PC-3 (cell line): ENCODE measurements around the gene ASPRV1.

Experiments used
- EZH2 ChIP-seq: fragments of 300-600 bp; sonication (generic); IDR thresholded peaks from one replicate; pipeline ENCODE4 v1.6.1; 2017; ENCODE audit warnings: antibody characterized with exemption, mild to moderate bottlenecking, low read length; ENCODE audit not compliant: unreplicated experiment
- TF ChIP-seq, protein P1 (sequence below): fragments of 300-600 bp; sonication (generic); conservative IDR thresholded peaks from 2 replicates; pipeline ENCODE4 v1.5.1; 2017; ENCODE audit warnings: antibody characterized with exemption, low read depth, mild to moderate bottlenecking, low read length

DNA sequence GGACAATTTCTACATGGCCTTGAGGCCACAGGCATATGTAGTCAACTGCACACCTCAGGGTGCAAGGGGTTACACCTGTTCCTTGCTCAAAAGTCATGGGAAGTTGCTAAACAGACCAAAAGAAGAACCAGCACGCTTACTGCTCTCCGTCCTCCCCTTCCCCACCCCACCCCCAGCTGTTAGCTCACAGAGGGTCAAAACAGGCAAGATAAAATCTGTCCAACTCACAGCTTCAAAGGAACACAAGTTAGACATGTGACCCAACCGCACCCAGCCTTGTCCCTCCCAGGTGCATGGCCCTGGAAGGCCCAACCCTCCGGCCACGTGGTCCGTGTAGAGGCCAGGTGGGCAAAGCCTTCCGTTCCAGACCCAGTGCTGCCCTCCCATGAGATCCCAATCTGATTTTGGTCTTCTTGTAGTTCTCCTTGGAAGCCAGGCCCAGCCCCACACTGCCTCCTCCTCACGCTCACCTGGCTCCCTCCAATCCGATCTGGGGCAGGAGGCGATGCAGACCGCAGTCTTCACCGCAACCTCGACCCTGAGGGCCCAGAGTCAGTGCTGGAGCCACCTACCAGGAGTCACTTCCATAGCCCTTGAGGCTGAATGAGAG lies 14.5 kb upstream of the ASPRV1 start:
- TF ChIP-seq, protein P1, sequence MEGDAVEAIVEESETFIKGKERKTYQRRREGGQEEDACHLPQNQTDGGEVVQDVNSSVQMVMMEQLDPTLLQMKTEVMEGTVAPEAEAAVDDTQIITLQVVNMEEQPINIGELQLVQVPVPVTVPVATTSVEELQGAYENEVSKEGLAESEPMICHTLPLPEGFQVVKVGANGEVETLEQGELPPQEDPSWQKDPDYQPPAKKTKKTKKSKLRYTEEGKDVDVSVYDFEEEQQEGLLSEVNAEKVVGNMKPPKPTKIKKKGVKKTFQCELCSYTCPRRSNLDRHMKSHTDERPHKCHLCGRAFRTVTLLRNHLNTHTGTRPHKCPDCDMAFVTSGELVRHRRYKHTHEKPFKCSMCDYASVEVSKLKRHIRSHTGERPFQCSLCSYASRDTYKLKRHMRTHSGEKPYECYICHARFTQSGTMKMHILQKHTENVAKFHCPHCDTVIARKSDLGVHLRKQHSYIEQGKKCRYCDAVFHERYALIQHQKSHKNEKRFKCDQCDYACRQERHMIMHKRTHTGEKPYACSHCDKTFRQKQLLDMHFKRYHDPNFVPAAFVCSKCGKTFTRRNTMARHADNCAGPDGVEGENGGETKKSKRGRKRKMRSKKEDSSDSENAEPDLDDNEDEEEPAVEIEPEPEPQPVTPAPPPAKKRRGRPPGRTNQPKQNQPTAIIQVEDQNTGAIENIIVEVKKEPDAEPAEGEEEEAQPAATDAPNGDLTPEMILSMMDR, result no peak
- no peak for TF ChIP-seq EZH2
